Measurements from ENCODE around the gene NOL6. TPM values are rescaled to one million over a fixed set of nuclear protein-coding genes. Genes with fewer than 3 reads are reported as not detected.

NOL6 gene
- total RNA-seq, 4 donors from 2014 or later = 40.4 to 50.4 (median 44.1) TPM

GRCh38 chr9:33433871-33434270, 39.9 kb downstream of the NOL6 start:
- TF ChIP-seq POLR2AphosphoS5 (IDR thresholded peaks at IDR 0.05) (no peak), EP300 (IDR thresholded peaks at IDR 0.05) (no peak), CTCF (IDR thresholded peaks at IDR 0.05) (no peak), POLR2A (IDR thresholded peaks at IDR 0.05) (no peak)
- DNase-seq (ENCODE audit: low spot score in 2 of 2) = no peak
- Histone ChIP-seq H3K4me1 (peaks cover 62% of the 10 kb centered on the region), H3K4me3 (no peak overlapping the region), H3K27me3 (no peaks in the 10 kb centered on the region), H3K36me3 (no peaks in the 10 kb centered on the region), H3K9me3 (no peaks in the 10 kb centered on the region), H3K27ac (no peak overlapping the region)
- 90% methylated on average over 6 of the region's 8 CpGs for WGBS

DNA sequence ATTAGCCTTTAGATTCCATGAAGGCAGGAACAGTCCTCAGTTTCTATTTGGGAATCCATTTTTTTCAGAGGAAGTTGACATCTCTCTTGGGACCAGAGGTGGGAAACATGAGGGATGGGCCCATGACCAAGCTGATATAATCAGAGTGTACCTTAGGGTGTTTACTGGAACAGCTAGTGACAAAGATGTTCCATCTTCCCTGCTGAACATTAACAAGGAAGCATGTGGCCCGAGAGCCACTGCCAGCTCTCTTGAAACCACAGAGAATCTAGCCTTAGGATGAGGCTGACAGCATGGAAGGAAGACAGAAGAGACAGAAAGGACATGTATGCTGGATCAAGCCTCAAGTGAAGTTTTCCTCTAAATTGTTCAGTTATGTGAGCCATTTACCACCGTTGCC, 42.3 kb downstream of the NOL6 start:
- H3K27ac ChIP-seq = peak overlapping the region; percentile 64
- DNase-seq (ENCODE audit: low spot score in 2 of 2) = no peak
- H3K4me3 ChIP-seq = no peak overlapping the region
- peaks cover 54% of the 10 kb centered on the region for H3K4me1 ChIP-seq
- no peaks in the 10 kb centered on the region for H3K9me3 ChIP-seq
- no peaks in the 10 kb centered on the region for H3K27me3 ChIP-seq
- 48% methylated on average over 2 of the region's 2 CpGs for WGBS
- no peaks in the 10 kb centered on the region for H3K36me3 ChIP-seq
- TF ChIP-seq CTCF (IDR thresholded peaks at IDR 0.05) = no peak
- no peak for TF ChIP-seq POLR2A (IDR thresholded peaks at IDR 0.05)
- TF ChIP-seq EP300 (IDR thresholded peaks at IDR 0.05) = no peak
- TF ChIP-seq POLR2AphosphoS5 (IDR thresholded peaks at IDR 0.05) = no peak

DNA sequence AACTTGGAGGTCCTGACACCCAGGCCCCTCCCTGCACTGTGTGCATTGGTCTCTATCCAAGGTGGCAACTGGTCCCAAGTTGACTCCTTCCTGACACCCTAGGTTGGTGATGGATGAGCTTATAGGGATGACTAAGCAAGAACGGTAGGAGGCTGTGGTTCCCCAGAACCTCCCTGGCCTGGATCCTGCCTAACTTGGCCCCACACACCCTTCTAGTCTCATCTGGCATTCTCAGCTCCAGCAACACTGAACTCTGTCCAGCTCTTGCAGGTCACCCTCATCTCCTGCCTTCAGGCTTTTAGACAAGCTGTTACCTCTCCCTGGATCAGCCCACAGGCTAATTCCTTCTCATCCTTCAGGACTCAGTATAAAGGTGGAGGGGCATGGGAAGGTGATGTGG, 42.8 kb downstream of the NOL6 start:
- no peaks in the 10 kb centered on the region for H3K27me3 ChIP-seq
- TF ChIP-seq POLR2A (IDR thresholded peaks at IDR 0.05) (no peak), CTCF (IDR thresholded peaks at IDR 0.05) (no peak), EP300 (IDR thresholded peaks at IDR 0.05) (no peak), POLR2AphosphoS5 (IDR thresholded peaks at IDR 0.05) (no peak)
- WGBS = 29% methylated on average over 1 of the region's 1 CpG
- H3K9me3 ChIP-seq = no peaks in the 10 kb centered on the region
- peak overlapping the region; percentile 64 for H3K27ac ChIP-seq
- H3K4me1 ChIP-seq = peaks cover 52% of the 10 kb centered on the region
- H3K4me3 ChIP-seq = no peak overlapping the region
- H3K36me3 ChIP-seq = no peaks in the 10 kb centered on the region
- no peak for DNase-seq (ENCODE audit: low spot score in 2 of 2)

DNA sequence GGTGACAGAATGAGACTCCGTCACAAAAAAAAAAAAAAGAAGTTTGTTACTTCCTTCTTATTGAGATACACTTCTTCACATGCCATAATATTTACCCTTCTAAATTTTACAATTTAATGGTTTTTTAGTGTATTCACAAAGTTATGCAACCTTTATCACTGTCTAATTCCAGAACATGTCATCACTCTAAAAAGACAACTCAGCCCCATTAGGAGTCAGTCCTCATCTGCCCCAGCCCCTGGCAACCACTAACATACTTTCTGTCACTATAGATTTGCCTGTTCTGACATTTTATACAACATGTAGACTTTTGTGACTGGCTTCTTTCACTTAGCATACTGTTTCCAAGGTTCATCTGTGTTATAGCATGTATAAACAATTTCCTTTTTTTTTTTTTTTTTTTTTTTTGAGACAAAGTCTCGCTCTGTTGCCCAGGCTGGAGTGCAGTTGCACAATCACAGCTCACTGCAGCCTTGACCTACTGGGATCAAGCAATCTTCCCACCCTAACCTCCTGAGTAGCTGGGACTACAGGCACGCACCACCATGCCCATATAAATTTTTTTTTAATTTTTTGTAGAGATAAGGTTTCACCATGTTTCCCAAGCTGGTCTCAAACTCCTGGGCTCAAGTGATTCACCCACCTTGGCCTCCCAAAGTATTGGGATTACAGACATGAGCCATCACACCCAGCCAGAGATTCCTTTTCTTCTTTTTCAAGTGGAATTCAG, 44.3 kb downstream of the NOL6 start:
- H3K4me1 ChIP-seq = peaks cover 41% of the 10 kb centered on the region
- 63% methylated on average over 3 of the region's 3 CpGs for WGBS
- H3K9me3 ChIP-seq = no peaks in the 10 kb centered on the region
- H3K4me3 ChIP-seq = no peak overlapping the region
- H3K27me3 ChIP-seq = no peaks in the 10 kb centered on the region
- no peaks in the 10 kb centered on the region for H3K36me3 ChIP-seq
- H3K27ac ChIP-seq = no peak overlapping the region
- no peak for TF ChIP-seq POLR2AphosphoS5 (IDR thresholded peaks at IDR 0.05)
- no peak for TF ChIP-seq POLR2A (IDR thresholded peaks at IDR 0.05)
- TF ChIP-seq EP300 (IDR thresholded peaks at IDR 0.05) = no peak
- no peak for TF ChIP-seq CTCF (IDR thresholded peaks at IDR 0.05)
- no peak for DNase-seq (ENCODE audit: low spot score in 2 of 2)

DNA sequence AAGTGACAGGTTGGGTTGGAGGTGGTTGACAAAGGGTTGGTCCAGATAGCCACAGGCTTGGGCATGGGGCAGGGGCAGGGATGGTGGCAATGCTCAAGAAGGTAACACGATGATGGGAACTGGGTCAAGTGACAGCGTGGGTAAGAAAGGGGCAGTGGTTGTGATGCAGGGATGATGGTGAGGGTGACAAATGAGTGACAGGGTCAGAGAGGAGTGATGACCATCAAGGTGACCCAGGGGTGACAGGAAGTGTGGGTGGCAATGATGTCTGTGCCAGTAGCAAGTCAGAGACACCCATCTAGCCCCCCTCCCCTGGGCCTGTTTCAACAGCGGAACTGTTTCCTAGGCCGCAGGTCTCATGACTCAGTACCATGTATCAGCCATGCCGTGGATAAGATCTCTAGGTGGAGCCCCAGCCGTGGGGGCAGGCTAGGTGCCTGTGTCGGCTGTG, 46.9 kb downstream of the NOL6 start:
- H3K4me1 ChIP-seq = peaks cover 31% of the 10 kb centered on the region
- no peaks in the 10 kb centered on the region for H3K27me3 ChIP-seq
- DNase-seq (ENCODE audit: low spot score in 2 of 2) = no peak
- H3K27ac ChIP-seq = no peak overlapping the region
- no peaks in the 10 kb centered on the region for H3K9me3 ChIP-seq
- no peak overlapping the region for H3K4me3 ChIP-seq
- no peaks in the 10 kb centered on the region for H3K36me3 ChIP-seq
- WGBS = 77% methylated on average over 7 of the region's 7 CpGs
- no peak for TF ChIP-seq EP300 (IDR thresholded peaks at IDR 0.05)
- no peak for TF ChIP-seq CTCF (IDR thresholded peaks at IDR 0.05)
- no peak for TF ChIP-seq POLR2AphosphoS5 (IDR thresholded peaks at IDR 0.05)
- TF ChIP-seq POLR2A (IDR thresholded peaks at IDR 0.05) = no peak
